Hepatic stellate cell (primary cell): ENCODE data around the gene PCK1.

ENCODE experiments used
- DNase-seq: peaks from one replicate; pipeline ENCODE4 v3.0.0; 2011; ENCODE audit warnings: low spot score

Gene PCK1

DNA sequence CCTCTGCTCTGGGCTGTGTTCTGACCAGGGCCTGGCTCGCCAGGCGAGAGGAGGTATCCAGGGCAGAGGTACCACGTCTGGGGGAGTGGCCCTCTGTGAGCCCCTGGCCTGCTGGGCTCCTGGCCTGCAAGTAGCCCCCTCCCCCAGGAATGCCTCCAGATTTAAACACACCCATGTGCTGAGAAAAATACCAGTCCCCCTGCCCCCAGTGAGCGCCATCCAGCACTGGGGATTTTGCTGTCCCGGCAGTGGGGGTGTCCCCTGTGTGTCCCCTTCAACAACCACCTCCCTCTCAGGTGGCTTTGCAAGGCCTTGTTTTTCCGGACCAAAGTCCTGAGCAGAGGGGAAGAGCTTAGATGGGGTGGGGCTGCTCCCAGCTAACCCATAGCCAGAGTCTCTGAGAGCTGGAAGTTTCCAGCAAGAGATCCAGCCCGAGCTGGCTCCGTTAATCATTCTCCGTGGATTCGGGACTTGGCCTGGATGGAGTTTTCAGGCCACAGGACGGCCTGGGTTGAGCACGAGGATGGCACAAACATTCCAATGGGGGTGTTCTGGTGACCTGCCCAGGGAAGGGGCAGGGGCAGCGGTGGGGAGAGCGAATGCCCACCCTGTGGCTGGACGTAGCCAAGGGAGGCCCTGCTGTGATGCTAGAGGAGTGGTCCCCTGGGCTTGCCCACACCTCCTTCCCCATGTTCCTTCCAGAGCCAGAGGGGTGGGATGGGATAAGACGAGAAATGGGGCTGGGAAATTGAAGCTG lies 29.0 kb downstream of the PCK1 start:
- no peak for DNase-seq

DNA sequence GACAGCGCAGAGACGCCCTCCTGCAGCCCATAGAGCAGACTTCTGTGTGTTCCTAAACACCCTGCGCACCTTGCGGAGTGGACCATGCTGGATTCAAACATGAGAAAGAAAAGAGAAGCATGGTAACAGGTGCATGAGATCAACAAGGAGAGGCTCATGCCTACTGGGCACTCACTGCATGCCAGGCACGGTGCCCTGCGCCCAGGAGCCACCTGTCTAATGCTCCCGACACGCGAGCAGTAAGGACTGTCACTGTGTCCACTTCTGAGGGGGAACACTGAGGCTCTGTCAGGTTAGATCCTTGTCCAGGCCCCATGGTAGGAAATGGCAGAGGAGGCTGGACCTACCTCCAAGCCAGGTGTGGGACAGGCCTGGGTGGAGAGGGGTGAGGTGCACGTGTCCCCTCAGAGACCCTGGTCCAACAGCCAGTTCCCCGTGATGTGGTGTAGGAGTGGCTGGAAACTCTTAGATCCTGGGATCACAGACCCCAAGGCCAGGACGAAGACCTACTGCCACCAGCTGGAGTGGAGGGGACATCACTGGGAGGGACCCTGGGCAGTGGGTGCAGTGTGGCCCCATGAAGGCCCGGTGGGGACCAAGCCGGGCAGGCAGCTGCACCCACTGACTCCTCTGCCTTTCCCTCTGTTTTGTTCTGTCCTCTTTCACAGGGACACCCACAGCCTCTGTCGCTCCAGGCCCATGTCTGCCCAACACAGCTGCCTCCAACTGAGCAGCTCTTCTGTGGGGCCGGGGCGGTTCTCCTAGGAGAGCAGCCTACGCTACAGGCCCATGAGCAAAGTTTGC lies 29.8 kb downstream of the PCK1 start:
- no peak for DNase-seq

DNA sequence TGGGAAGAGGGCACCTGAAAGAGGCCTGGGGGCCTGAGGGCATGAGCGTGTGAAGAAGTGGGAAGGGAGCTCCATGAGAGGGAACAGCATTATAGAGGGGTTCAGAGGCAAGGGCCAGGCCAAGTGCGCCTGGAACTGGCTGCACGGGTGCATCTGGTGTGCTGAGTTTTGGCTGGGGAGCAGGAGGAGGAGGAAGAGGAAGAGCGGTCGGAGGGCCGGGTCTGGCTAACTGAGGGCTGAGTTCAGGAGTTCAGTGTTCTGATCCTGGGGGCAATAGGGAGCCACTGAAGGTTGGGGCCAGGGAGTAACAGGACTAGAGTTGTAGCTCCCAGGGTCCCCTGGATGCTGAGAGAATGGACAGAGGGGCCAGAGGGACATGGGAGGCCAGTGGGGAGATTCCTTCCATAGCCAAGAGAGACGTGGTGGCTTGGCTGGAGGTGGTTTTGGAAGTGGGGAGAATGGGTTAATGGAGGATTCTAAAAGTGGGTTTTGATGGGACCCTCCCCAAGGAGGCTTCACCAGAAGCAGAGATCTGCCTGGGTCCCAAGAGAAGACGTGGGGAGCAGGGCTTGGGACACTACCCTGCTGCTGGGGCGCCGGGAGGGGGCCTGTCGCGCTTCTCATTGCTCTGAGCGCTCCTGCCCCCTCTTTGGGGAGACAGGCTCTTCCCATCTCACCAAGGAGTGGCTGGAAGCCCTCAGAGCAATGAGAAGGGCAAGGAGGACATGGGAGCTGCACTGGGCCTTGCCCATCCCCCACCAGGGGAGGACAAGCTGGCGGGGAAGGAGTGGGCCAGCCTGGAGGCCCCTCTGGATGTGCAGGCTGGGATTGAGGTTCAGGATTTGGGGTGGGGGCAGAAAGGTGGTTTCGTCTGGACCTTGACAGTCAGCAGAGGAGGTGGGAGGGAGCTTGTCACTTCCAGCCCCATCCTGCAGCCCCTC lies 30.6 kb downstream of the PCK1 start:
- DNase-seq, result no peak

DNA sequence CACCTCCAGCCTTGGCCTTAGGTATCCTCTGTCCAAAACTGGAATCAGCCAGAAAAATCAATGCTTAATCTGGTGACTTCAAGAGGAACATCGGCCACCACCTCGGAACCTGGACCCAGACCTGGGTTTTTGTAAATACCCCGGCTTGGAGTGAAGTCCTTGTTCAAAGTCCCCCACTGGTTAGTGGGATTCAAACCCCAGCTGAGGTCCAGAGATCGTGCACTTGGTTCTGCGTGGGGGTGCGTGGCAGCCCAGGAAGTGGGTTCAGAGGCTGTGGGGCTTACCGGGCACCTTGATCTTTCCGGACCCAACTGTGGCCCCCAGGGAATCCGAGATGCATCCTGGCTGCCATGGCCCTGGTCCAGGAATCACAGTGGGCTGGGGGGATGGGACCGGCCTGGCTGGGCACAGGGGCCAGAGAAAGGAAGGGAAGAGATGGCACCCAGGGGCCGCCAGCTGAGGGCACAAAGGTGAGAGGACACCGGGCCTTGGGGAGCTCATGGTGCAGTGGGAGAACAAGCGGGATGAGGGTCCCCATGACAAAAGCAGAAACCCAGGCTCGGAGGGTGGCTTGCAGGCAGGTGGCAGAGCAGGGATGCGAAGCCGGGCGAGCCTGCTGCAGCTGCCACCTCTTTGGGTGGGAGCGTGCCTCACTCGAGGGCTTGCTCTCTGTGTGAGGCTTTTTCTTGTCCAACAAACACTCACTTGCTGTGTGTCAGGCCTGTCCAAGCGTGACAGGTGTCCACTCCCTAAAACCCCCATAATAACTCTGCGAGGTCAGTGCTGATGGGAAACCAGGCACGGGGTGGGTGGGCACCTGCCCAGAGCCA lies 31.6 kb downstream of the PCK1 start:
- no peak for DNase-seq

DNA sequence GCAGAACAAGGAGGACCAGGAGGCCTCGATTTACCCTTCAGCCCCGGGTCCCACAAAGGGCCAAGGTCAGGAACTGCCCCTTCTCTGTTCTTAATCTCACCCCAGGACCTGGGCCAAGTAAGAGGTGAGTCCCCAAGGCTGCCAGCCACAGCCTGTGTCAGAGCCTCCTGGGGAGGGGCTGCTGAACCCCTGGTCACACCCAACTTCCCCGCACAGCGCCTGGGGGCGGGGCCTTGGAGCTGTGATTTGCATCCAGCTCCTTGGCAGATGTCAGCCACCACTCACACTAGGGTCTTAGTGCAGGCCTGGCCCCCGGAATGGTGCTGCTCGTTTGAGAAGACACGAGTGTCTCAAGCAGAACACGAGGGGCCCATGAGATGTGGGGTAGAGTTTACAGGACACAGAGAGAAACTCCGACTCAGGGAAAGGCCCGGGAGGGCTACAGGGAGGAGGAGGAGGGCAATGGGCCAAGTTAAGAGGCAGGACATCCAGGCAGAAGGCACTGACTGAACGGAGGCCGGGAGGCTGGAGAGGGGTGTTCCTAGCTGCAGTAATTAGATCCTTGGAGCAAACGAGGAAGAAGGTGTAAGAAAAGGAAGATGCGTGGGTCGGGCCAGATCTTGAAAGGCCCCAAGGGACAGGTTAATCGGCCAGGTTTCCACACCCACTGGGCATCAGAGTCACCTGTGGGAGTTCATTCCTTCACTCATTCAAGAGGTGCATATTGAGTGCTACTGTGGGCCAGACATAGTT lies 32.4 kb downstream of the PCK1 start:
- no peak for DNase-seq

DNA sequence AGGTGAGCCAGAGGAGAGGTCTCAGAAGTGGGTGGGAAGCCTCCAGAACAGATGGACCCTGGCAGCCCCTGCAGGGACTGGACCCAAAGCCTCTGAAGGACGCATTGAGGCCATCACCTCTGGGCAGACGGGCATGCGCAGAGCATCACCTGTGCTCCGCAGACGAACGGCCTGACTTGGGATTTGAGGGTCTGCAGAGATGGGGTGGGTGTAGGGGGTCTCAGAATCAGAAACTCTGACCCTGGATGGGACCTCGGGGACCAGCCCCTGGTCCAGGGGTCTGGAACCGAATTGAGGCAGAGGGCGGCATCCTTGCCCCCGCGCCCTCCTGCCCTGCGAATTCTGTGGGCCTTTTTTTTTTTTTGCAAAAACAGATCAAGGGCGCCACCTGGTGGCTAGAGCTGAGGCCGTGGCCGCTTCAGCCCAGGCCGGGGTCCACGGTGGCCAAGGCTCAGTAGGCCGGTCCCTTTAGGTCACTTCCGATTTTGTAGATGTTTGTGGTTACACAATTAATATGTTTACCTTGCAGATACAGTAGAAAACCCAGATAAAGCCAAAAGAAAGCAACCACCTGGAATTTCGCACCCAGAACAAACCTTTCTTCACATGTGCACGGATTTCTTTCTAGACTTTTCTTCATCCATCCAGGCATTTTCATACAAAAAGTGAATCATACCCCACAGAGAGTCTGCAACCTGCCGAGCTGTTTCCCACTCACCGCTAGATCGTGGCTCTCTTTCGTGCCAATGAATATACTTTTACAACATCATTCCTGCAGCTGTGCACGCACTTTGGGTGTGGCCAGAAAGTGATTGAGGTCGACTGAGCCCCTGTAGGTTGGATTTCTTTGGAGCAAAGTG lies 33.4 kb downstream of the PCK1 start:
- peak; percentile 73 for DNase-seq

DNA sequence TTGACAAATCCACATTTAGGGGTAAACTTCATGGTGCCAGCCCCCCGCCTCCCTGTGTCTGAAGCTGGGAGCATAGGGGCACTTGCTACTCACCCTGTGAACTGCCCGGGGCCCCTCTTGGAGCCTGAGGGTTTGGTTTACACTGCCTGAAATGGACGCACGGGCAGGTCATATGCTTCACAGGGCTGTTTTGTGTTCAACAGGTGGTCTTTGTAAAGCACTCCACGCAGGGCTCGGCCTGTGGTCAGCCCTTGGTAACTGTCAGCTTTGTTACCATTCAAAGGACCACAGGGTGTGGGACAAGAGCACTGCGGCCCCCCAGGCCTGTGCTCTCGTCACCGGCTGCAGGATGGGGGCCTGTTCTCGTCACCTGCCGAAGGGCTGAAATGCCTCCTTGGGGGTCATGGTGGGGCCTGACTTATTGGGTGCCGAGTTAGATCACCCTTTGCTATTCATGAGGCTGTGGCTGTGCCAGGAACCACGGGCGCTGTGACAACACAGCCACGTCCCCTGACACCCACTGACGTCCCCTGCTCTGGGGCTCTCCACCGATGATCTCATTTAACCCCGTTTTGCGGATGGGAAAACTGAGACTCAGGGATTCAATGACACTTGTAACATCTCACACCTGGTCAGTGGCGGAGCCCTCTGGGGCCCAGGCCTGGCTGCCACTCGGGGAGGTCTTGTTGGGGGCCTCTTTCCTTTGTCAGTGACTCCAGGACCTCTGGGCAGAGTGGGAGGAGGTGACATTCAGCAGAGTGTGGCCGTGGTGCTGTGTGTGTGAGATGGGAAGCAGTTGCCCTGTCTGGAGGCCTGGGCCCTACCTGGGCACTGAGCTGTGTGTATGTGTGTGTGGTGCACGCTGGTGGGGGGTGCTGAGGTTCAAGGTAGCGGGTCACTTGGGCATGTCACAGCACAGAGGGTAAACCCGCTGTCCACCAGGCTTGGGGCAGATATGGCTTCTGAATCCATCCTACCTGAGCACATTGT lies 34.4 kb downstream of the PCK1 start:
- DNase-seq, result no peak

DNA sequence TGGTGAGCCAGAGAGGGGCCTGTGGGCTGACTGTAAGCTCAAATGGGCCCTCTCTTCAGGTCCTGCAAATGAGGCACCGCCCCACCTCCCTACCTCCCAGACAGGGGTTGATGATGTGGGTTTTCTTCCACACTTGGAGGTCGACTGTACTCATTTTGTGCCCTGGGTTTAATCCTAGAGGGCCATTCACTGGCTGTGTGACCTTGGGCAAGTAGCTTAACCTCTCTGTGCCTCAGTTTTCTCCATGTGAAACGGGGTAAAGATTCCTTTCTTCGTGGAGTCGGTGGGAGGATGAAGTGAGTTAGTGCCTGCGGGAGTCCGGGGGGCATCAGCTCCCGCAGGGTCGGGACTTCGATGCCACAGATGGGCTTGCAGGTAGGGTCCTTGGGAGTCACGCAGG lies 35.4 kb downstream of the PCK1 start:
- DNase-seq, result no peak

DNA sequence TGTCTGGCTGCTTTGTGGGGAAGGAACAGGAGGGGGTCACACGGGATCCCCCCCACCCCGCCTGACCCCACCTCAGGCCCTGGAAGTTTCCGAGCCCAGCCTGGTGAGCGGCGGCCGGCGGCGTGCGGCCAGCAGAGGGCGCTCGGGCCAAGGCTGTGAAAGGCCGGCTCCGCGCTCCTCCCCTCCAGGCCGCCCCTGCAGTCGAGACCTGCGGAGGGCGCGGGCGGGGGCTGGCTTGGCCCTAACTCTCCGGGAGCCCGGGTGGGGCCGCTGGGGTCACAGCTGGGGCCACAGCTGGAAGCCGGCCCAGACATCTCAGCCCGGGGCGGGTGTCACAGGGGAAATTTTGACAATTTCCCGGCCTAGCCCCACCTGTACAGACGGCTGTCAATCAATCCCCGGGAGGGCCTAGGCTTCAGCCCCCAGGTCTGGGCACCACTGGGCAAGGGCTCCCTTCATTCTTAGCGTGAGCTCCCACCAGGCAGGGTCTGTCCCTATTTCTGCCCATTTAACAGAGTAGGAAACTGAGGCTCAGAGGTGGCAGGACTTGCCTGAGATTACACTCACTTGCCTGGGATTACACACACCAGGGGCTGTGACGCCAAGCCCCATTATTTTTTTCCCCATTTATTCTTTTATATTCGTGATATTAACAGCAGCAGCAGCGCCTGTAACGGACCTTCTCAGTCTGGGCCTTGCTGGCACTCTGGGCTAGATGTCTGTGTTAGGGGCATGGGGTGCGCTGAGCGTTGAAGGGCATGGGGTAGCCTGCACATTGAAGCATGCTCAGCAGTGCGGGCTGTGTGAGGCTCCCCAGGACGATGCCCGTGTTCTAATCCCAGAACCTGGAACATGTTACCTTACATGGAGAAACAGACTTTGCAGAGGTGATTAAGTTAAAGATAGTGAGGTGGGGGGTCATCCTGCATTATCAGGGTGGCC lies 36.4 kb downstream of the PCK1 start:
- peak; percentile 78 for DNase-seq

DNA sequence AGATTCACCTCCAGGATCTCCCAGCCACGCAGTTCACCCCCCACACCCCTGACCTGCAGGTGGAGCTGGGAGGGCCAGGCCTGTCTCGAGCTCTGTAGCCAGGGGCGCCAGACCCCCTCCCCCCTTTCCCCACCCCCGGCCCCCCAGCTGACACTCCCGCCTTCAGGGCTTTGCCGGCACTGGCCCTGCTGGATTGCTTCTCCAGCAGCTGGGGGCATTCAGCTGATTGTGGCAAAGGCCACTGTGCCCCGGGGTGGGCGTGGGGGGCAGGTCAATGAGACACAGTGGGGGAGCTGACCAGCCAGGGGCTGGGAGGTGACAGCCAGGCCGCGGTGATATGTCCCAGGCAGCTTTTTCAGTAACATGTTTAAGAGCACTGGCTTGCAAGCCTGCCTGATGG lies 37.1 kb downstream of the PCK1 start:
- DNase-seq, result no peak

DNA sequence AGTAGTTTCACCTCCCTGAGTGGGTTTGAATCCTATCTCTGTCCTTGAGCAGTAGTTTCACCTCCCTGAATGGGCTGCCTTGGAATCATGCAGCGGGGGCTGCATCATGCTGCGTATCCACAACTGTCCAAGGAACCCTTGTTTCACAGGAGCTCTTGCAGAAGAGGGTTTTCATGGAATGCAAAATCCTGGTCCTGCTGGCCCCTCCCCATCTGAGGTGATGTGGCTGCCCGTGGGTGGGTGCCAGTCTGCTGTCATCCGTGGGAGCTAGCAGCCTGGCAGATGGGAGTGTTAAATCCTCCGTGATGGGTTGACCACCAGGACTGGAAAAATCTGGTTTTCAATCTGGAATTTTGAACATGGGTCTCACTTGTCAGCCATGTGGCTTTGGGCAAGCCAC lies 37.6 kb downstream of the PCK1 start:
- DNase-seq, result no peak

DNA sequence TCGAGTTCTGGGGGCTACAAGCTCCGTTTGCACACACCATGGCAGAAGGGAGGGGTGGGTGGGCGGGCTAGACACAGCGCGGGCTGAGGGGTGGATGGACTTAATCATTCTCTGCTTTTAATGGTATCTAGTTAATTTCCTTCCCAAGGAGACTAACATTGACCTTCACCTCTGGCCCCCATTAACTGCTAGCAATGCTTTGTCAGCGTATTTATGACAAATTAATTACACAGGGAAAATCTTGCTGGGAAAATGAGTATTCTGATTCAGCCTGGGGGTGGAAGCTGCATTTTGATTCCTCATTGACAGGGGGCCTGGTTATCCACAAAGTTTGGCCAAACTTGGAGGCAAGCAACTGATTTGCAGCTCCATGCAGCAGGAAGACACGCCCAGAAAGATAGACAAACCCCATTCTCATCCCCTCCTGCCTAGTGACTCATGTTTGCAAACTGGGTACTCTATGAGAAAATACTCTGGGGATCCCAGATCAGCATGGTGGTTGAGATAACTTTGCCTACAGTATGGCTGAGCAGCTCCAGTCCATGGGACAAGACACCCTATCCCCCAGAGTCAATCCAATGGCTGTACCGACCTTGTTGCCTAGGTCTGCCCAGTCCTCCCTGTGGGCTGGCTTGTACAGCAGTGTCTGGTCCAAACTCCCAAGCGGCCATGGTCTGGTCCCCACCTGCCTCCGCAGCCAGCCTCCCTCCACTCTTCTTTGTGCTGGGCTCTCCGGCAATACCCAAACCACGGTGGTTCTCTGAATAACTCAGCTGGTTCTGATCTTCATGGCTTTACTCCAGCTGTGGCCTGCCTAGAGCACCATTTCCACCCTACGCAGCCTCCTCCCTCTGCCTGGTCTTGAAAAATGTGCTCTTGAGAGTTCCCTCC lies 39.7 kb downstream of the PCK1 start:
- no peak for DNase-seq

DNA sequence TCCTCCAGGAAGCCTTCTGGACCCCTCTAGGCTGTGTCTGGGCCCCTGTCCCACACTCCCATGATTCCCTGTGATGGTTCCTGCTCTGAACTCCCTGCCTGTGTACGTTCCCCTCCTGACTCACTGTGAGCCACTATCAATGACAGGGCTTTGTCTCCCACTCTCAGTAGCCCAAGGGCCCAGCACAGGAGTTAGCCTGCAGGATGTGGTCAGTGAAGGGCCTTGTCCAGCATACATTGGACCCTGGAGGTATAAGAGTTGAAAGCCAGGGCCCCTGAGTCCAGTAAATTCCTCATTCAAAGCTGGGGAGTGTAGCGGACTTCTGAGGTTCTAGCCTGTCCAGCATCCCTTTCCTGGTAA lies 40.3 kb downstream of the PCK1 start:
- DNase-seq, result no peak

DNA sequence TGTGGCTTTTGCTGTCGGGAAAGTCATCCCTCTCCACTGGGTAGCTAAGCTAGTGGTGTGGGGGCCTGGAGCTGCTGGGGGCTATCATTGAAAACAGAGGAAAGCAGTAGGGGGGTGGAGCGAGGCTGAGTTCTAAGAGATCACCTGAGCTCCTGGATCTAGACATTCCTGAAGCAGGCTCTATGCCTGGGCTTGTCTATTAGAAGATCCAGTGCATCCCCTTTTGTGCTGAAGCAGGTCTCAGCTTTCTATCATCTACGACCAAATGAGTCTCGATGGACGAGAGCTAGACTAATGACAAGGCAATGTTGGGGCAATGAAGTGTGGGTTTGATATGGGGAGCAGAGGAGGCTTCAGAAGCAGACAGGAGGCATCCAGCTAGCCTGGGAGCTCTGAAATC lies 40.8 kb downstream of the PCK1 start:
- no peak for DNase-seq

DNA sequence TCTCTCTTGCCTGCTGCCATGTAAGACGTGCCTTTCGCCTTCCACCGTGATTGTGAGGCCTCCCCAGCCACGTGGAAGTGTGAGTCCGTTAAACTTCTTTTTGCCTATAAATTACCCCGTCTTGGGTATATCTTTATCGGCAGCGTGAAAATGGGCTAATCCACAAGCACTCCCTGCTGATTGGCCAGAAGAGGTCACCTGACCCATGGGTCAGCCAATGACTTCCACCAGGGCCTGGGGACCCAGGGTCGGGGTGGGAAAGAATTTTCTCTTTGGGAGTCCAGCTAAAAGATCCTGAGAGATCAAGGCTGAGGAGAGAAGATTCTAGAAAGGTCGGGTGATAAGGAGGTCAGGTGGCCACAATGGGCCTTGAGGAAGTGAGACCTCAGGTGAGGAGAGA lies 42.2 kb downstream of the PCK1 start:
- no peak for DNase-seq

DNA sequence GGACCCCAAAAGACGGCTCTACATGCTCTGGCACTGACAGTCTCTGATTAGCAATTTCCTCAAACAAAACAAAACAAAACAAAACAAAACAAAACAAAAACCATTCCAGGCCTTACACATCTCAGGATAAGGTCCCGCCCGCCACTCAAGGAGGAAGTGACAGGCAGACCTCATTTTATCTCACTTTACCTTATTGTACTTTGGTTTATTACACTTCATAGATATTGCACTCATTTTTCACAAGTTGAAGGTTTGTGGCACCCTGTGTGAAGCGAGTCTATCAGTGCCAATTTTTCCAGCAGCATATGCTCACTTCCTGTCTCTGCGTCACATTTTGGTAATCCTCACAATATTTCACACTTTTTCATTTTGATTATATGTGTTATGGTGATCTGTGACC lies 44.1 kb downstream of the PCK1 start:
- no peak for DNase-seq

DNA sequence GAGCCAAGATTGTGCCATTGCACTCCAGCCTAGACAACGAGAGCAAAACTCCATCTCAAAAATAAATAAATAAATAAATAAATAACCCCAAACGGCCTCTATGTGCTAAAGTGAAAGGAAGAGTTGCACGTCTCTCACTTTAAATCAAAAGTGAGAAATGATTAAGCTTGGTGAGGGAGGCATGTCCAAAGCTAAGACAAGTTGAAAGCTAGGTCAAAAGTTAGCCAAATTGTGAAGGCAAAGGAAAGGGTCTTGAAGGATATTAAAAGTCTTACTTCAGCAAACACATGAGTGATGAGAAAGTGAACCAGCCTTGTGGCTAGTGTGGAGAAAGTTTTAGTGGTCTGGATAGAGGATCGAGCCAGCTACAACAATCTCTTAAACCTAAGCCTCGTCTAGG lies 45.0 kb downstream of the PCK1 start:
- no peak for DNase-seq
